Lower lobe of right lung (tissue), 2 donors: Measurements from ENCODE around the gene UGT1A5. TPM values are rescaled to one million over a fixed set of nuclear protein-coding genes. Genes with fewer than 3 reads are reported as not detected.

ENCODE experiments used
- ATAC-seq, 2 donors: fragments of 200-7000 bp; cut with Tn5 transposase; one replicate each; pipeline ENCODE4 v1.9.1; 2020 to 2022; ENCODE audit warnings: mild to moderate bottlenecking in 2 of 2, moderate library complexity in 2 of 2
- DNase-seq: peaks from one replicate; pipeline ENCODE4 v3.0.0-alpha.2; 2020
- H3K27ac ChIP-seq: fragments of 200-600 bp; one replicate; pipeline ENCODE4 v1.8.0; 2022
- H3K27me3 ChIP-seq: fragments of 200-600 bp; one replicate; pipeline ENCODE4 v1.8.0; 2022; ENCODE audit warnings: low read depth
- H3K36me3 ChIP-seq: fragments of 200-600 bp; one replicate; pipeline ENCODE4 v1.8.0; 2022; ENCODE audit warnings: mild to moderate bottlenecking
- H3K4me1 ChIP-seq: fragments of 200-600 bp; one replicate; pipeline ENCODE4 v1.8.0; 2022
- H3K4me3 ChIP-seq: fragments of 200-600 bp; one replicate; pipeline ENCODE4 v1.8.0; 2022; ENCODE audit warnings: mild to moderate bottlenecking
- H3K9me3 ChIP-seq: fragments of 200-600 bp; one replicate; pipeline ENCODE4 v1.8.0; 2022
- intact Hi-C: fragments of 100-400 bp; cut with DNase I; formaldehyde crosslinking; loops from one replicate; pipeline ENCODE4 v1.11.0; 2022
- total RNA-seq: library from RNA; stranded (reverse); fragmentation: NEBNext Ultra II Directional; extraction: Animal tissue kit (Norgen Biotek cat#: 25700); gene quantifications from one replicate; pipeline ENCODE4 v1.2.1, GENCODE V29; 2021
- TF ChIP-seq, protein P1 (sequence below): fragments of 200-600 bp; IDR thresholded peaks from one replicate; pipeline ENCODE4 v1.8.0; 2022; ENCODE audit warnings: antibody characterized with exemption, mild to moderate bottlenecking
- donor health status: DM: no; HTN: yes; CAD: no; lungs with severe emphysema.

The UGT1A5 gene
- total RNA-seq, 1 donor from 2014 or later: 0.27 TPM

GRCh38 chr2:233815861-233816260, 103.2 kb downstream of the UGT1A5 start:
- Histone ChIP-seq H3K4me3 (no peak overlapping the region), H3K36me3 (no peaks in the 10 kb centered on the region), H3K27me3 (peaks cover 4% of the 10 kb centered on the region), H3K27ac (no peak overlapping the region), H3K4me1 (no peaks in the 10 kb centered on the region), H3K9me3 (no peaks in the 10 kb centered on the region)
- intact Hi-C loops: no loop called here
- no peak for ATAC-seq
- TF ChIP-seq, protein P1, sequence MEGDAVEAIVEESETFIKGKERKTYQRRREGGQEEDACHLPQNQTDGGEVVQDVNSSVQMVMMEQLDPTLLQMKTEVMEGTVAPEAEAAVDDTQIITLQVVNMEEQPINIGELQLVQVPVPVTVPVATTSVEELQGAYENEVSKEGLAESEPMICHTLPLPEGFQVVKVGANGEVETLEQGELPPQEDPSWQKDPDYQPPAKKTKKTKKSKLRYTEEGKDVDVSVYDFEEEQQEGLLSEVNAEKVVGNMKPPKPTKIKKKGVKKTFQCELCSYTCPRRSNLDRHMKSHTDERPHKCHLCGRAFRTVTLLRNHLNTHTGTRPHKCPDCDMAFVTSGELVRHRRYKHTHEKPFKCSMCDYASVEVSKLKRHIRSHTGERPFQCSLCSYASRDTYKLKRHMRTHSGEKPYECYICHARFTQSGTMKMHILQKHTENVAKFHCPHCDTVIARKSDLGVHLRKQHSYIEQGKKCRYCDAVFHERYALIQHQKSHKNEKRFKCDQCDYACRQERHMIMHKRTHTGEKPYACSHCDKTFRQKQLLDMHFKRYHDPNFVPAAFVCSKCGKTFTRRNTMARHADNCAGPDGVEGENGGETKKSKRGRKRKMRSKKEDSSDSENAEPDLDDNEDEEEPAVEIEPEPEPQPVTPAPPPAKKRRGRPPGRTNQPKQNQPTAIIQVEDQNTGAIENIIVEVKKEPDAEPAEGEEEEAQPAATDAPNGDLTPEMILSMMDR: no peak
- no peak for DNase-seq

- no peaks in the 10 kb centered on the region for H3K36me3 ChIP-seq
- no peaks in the 10 kb centered on the region for H3K9me3 ChIP-seq
- peaks cover 4% of the 10 kb centered on the region for H3K27me3 ChIP-seq
- H3K27ac ChIP-seq: no peak overlapping the region
- TF ChIP-seq, protein P1: no peak
- ATAC-seq (no peak), DNase-seq (no peak)
- H3K4me1 ChIP-seq: no peaks in the 10 kb centered on the region
- intact Hi-C loops: no loop called here
- H3K4me3 ChIP-seq: no peak overlapping the region
These were observed 103.6 kb downstream of the UGT1A5 start for GRCh38 chr2:233816334-233816733.

DNA sequence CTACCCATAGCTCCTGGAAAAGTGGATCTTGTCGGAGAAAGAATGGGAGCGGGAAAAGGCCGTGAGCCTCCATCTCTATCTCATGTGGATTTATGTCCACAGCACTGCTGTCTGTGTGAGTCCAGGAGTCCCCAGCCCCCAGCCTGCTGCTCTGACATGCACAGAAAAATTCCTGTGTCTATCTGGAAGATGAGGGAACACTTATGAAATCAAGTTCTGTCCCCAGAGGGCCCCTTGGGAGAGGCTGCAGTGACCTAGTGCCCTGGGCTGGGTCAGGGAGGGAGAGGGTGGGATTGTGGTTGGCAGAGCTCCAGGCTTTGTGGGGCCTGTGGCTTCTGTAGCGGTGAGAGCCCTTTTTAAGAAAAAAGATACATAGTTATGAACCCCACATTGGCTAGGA, 104.1 kb downstream of the UGT1A5 start:
- DNase-seq: no peak
- intact Hi-C loops: no loop called here

DNA sequence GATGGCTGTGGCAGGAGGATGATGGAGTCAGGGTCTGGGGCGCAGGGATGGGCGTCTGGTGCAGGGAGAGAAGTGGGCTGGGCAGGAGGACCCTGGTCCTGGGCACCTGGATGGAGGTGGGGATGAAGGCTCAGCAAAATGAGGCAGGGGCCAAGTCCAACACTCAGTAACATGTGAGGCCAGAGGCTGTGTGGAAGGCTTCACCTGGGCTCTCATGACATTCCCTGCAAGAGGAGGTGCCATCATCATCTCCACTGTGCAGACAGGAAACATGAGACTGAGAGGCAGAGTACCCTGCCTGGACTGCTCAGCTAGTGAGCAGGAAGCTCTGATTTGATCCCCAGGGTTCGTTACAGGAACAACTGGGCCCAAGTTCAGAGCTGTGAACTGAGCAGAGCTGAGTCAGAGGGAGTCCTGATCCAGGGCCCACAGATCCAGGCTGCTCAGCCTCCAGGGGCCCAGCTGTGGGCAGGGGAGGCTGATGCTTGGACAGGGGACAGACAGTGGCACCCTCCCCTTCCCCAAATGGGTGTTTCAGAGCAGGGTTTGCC, 104.7 kb downstream of the UGT1A5 start:
- peaks cover 4% of the 10 kb centered on the region for H3K27me3 ChIP-seq
- TF ChIP-seq, protein P1: no peak
- H3K9me3 ChIP-seq: no peaks in the 10 kb centered on the region
- no peaks in the 10 kb centered on the region for H3K4me1 ChIP-seq
- intact Hi-C loops: no loop called here
- no peak overlapping the region for H3K4me3 ChIP-seq
- DNase-seq (no peak), ATAC-seq (peak in 1 of 2 donors; percentile 7)
- H3K36me3 ChIP-seq: no peaks in the 10 kb centered on the region
- H3K27ac ChIP-seq: no peak overlapping the region

More for the DNA sequence above, 104.1 kb downstream of the UGT1A5 start:
- Histone ChIP-seq H3K9me3 (no peaks in the 10 kb centered on the region), H3K36me3 (no peaks in the 10 kb centered on the region), H3K4me3 (no peak overlapping the region), H3K27me3 (peaks cover 4% of the 10 kb centered on the region), H3K4me1 (no peaks in the 10 kb centered on the region), H3K27ac (no peak overlapping the region)
- TF ChIP-seq, protein P1: no peak
- ATAC-seq: no peak

DNA sequence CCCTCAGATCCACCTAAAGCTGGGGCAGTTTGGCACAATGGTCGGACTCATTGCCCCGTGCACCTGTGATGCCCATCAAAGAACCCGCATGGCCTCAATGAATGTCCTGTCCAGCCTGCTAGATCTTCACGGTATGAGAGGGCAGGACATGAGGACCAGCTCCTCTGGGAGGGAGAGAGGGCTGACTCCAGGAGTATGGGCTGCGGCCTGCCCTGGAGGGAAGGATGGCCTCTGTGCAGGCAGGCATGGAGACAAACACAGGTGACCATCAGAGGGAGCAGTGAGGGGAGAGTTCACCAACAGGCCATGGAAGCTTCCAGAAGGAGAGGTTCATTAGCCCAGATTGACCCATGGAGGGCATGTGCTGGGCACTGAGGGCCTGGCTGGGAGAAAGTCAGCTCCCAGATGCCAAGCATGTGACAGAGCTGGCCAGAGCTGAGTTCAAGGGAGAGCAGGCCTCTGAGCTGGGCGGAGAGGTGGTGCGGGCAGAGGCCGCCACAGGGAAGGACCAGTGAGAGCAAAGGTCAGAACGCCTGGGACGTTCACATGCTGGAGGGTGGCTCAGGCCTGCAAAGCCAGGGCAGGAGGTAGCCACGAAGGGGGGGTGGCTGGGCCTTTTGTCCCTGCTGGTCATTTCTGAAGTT, 105.4 kb downstream of the UGT1A5 start:
- Histone ChIP-seq H3K27ac (no peak overlapping the region), H3K4me3 (no peak overlapping the region), H3K4me1 (no peaks in the 10 kb centered on the region), H3K9me3 (no peaks in the 10 kb centered on the region), H3K36me3 (no peaks in the 10 kb centered on the region), H3K27me3 (peaks cover 4% of the 10 kb centered on the region)
- intact Hi-C loops: no loop called here
- DNase-seq (no peak), ATAC-seq (no peak)
- TF ChIP-seq, protein P1: no peak
